Breast epithelium (tissue), 4 donors: ENCODE data around the gene TENM3. TPM values are rescaled to one million over a fixed set of nuclear protein-coding genes. Genes with fewer than 3 reads are reported as not detected.

Source experiments
- DNase-seq, 2 donors: peaks; one replicate each; pipeline ENCODE4 v3.0.0-alpha.2; 2019; ENCODE audit warnings: low spot score in 2 of 2
- H3K27ac ChIP-seq, 2 donors: fragments of 200-600 bp; sonication (generic) in 1 of 2; one replicate each; pipeline ENCODE4 v1.5.1; 2016 to 2019; ENCODE audit warnings: mild to moderate bottlenecking in 1 of 2
- H3K27me3 ChIP-seq, 2 donors: fragments of 200-600 bp; sonication (generic) in 1 of 2; one replicate each; pipeline versions ENCODE4 v1.5.1 to v1.6.0; 2017 to 2019; ENCODE audit warnings: control low read depth in 1 of 2, mild to moderate bottlenecking in 1 of 2
- H3K36me3 ChIP-seq: fragments of 200-600 bp; one replicate; pipeline ENCODE4 v1.5.1; 2019
- H3K4me1 ChIP-seq, 2 donors: fragments of 200-600 bp; sonication (generic); one replicate each; pipeline ENCODE4 v1.5.1; 2016 to 2019; ENCODE audit warnings: control low read depth in 1 of 2
- H3K4me3 ChIP-seq, 3 donors: fragments of 200-600 bp; sonication (generic); 1 replicate in 2 of 3; 2 replicates in 1 of 3; pipeline ENCODE4 v1.5.1; 2016 to 2019; ENCODE audit warnings: mild to moderate bottlenecking in 3 of 3, moderate library complexity in 2 of 3
- H3K9me3 ChIP-seq, 2 donors: fragments of 200-600 bp; sonication (generic) in 1 of 2; one replicate each; pipeline ENCODE4 v1.5.1; 2016 to 2019; ENCODE audit warnings: control low read depth in 1 of 2
- CTCF ChIP-seq, 3 donors: fragments of 450-650 bp; IDR thresholded peaks; one replicate each; pipeline ENCODE4 v1.5.1; 2016 to 2017; ENCODE audit warnings: antibody characterized with exemption in 3 of 3, mild to moderate bottlenecking in 3 of 3, moderate library complexity in 3 of 3
- POLR2A ChIP-seq: fragments of 450-650 bp; IDR thresholded peaks from one replicate; pipeline ENCODE4 v1.6.1; 2016; ENCODE audit warnings: antibody characterized with exemption, mild to moderate bottlenecking, moderate library complexity
- POLR2AphosphoS5 ChIP-seq, 3 donors: sonication (generic); formaldehyde crosslinking; IDR thresholded peaks; one replicate each; pipeline ENCODE4 v1.6.1; 2017; ENCODE audit warnings: antibody characterized with exemption in 3 of 3
- intact Hi-C: fragments of 100-400 bp; cut with DNase I; formaldehyde crosslinking; loops from one replicate; pipeline ENCODE4 v1.15.1; 2023; ENCODE audit warnings: low total_unique reads
- total RNA-seq, 3 donors: library from RNA; depleted of rRNA; stranded (reverse); fragments of >200 nt; gene quantifications; one replicate each; pipeline ENCODE4 v1.1.0, GENCODE V29; 2016

Gene TENM3
- total RNA-seq, 3 donors from 2014 or later, result 4.6 to 30.6 (median 8.8) TPM

- H3K36me3 ChIP-seq, result no peaks in the 10 kb centered on the region
- no peaks in the 10 kb centered on the region for H3K9me3 ChIP-seq
- no peak for DNase-seq
- intact Hi-C loops, result no loop called here
- H3K4me1 ChIP-seq, result no peaks in the 10 kb centered on the region
- no peaks in the 10 kb centered on the region for H3K27me3 ChIP-seq
- no peak overlapping the region for H3K27ac ChIP-seq
- TF ChIP-seq CTCF (IDR thresholded peaks at IDR 0.05) (no peak), POLR2A (no peak), POLR2AphosphoS5 (IDR thresholded peaks at IDR 0.05) (no peak)
- no peak overlapping the region for H3K4me3 ChIP-seq
These were observed 585.3 kb downstream of the TENM3 start for GRCh38 chr4:182828360-182829025.

GRCh38 chr4:182829196-182829595 is 586.0 kb downstream of the TENM3 start:
- Histone ChIP-seq H3K4me1 (no peaks in the 10 kb centered on the region), H3K27ac (no peak overlapping the region), H3K27me3 (no peaks in the 10 kb centered on the region), H3K4me3 (no peak overlapping the region), H3K36me3 (no peaks in the 10 kb centered on the region), H3K9me3 (no peaks in the 10 kb centered on the region)
- DNase-seq, result no peak
- no peak for TF ChIP-seq POLR2AphosphoS5 (IDR thresholded peaks at IDR 0.05)
- no peak for TF ChIP-seq CTCF (IDR thresholded peaks at IDR 0.05)
- no peak for TF ChIP-seq POLR2A
- intact Hi-C loops, result no loop called here

- Histone ChIP-seq H3K27ac (no peak overlapping the region), H3K36me3 (no peaks in the 10 kb centered on the region), H3K9me3 (no peaks in the 10 kb centered on the region), H3K27me3 (no peaks in the 10 kb centered on the region), H3K4me1 (no peaks in the 10 kb centered on the region), H3K4me3 (no peak overlapping the region)
- intact Hi-C loops, result no loop called here
- TF ChIP-seq POLR2AphosphoS5 (IDR thresholded peaks at IDR 0.05) (no peak), CTCF (IDR thresholded peaks at IDR 0.05) (no peak), POLR2A (no peak)
- DNase-seq, result no peak
These were observed 588.2 kb downstream of the TENM3 start for GRCh38 chr4:182831376-182831775.

- no peak overlapping the region for H3K27ac ChIP-seq
- intact Hi-C loops, result no loop called here
- H3K9me3 ChIP-seq, result no peaks in the 10 kb centered on the region
- no peak overlapping the region for H3K4me3 ChIP-seq
- no peaks in the 10 kb centered on the region for H3K27me3 ChIP-seq
- no peaks in the 10 kb centered on the region for H3K36me3 ChIP-seq
- no peaks in the 10 kb centered on the region for H3K4me1 ChIP-seq
- DNase-seq, result no peak
- TF ChIP-seq POLR2AphosphoS5 (IDR thresholded peaks at IDR 0.05) (no peak), POLR2A (no peak), CTCF (IDR thresholded peaks at IDR 0.05) (no peak)
These were observed 589.3 kb downstream of the TENM3 start for GRCh38 chr4:182832352-182833120.

- Histone ChIP-seq H3K27ac (no peak overlapping the region), H3K9me3 (no peaks in the 10 kb centered on the region), H3K4me1 (no peaks in the 10 kb centered on the region), H3K27me3 (no peaks in the 10 kb centered on the region), H3K4me3 (no peak overlapping the region), H3K36me3 (no peaks in the 10 kb centered on the region)
- TF ChIP-seq POLR2A (no peak), CTCF (IDR thresholded peaks at IDR 0.05) (no peak), POLR2AphosphoS5 (IDR thresholded peaks at IDR 0.05) (no peak)
- intact Hi-C loops, result no loop called here
- DNase-seq, result no peak
These were observed 592.0 kb downstream of the TENM3 start for GRCh38 chr4:182835006-182835740.
